ELR (cell line): ENCODE results near the gene ZNF286A.
"Not testable (repeated sequence)": the region's sequence is repeated elsewhere in the genome, so short reads cannot be mapped to it uniquely, and the experiment has no call there.

Experiments
- DNase-seq: peaks from one replicate; pipeline ENCODE4 v3.0.0-alpha.2; 2015; ENCODE audit warnings: low read depth

The ZNF286A gene

GRCh38 chr17:15699937-15700336 lies 385 bp downstream of the ZNF286A start:
- DNase-seq: not testable (repeated sequence)

- DNase-seq: not testable (repeated sequence)
These were observed 4.7 kb downstream of the ZNF286A start for GRCh38 chr17:15704239-15704638.

- DNase-seq: not testable (repeated sequence)
These were observed 5.3 kb downstream of the ZNF286A start for GRCh38 chr17:15704813-15705212.

GRCh38 chr17:15708879-15709278 lies 9.3 kb downstream of the ZNF286A start:
- DNase-seq: not testable (repeated sequence)

GRCh38 chr17:15716601-15717563 lies 17.3 kb downstream of the ZNF286A start:
- not testable (repeated sequence) for DNase-seq

GRCh38 chr17:15730535-15730934 lies 31.0 kb downstream of the ZNF286A start:
- DNase-seq: not testable (repeated sequence)

GRCh38 chr17:15731900-15732299 lies 32.3 kb downstream of the ZNF286A start, which contains the start of gene TBC1D26:
Gene TBC1D26 (plus strand): TSS chr17:15732283. CDS start chr17:15735349, 3,066 bp downstream.
- DNase-seq: not testable (repeated sequence)

GRCh38 chr17:15733174-15733789 lies 33.7 kb downstream of the ZNF286A start:
- DNase-seq: not testable (repeated sequence)

GRCh38 chr17:15736578-15736977 lies 37.0 kb downstream of the ZNF286A start:
- not testable (repeated sequence) for DNase-seq

GRCh38 chr17:15738066-15738465 lies 38.5 kb downstream of the ZNF286A start:
- no peak for DNase-seq

- DNase-seq: not testable (repeated sequence)
These were observed 39.7 kb downstream of the ZNF286A start for GRCh38 chr17:15739259-15739658.

- peak; percentile 20 for DNase-seq
These were observed 40.5 kb downstream of the ZNF286A start for GRCh38 chr17:15740041-15740440.

- no peak for DNase-seq
These were observed 41.1 kb downstream of the ZNF286A start for GRCh38 chr17:15740570-15741120.

- no peak for DNase-seq
These were observed 42.1 kb downstream of the ZNF286A start for GRCh38 chr17:15741624-15742023.

GRCh38 chr17:15742051-15742795 lies 42.7 kb downstream of the ZNF286A start:
- DNase-seq: no peak

- no peak for DNase-seq
These were observed 43.4 kb downstream of the ZNF286A start for GRCh38 chr17:15742921-15743320.

GRCh38 chr17:15744074-15744676 lies 44.6 kb downstream of the ZNF286A start:
- no peak for DNase-seq

GRCh38 chr17:15744885-15745284 lies 45.3 kb downstream of the ZNF286A start:
- no peak for DNase-seq

GRCh38 chr17:15749403-15749802 lies 49.9 kb downstream of the ZNF286A start:
- DNase-seq: not testable (repeated sequence)

- DNase-seq: not testable (repeated sequence)
These were observed 69.4 kb downstream of the ZNF286A start for GRCh38 chr17:15768865-15769533.
